GM12801 (cell line): ENCODE data around the gene ETS1.

Experiments
- TF ChIP-seq, protein P1 (sequence below): IDR thresholded peaks from one replicate; pipeline ENCODE4 v1.5.1; 2011; ENCODE audit warnings: control low read depth; ENCODE audit not compliant: insufficient read length; ENCODE audit errors: extremely low read depth

The ETS1 gene

GRCh38 chr11:128528294-128528693, 59.1 kb downstream of the ETS1 start:
- TF ChIP-seq, protein P1, sequence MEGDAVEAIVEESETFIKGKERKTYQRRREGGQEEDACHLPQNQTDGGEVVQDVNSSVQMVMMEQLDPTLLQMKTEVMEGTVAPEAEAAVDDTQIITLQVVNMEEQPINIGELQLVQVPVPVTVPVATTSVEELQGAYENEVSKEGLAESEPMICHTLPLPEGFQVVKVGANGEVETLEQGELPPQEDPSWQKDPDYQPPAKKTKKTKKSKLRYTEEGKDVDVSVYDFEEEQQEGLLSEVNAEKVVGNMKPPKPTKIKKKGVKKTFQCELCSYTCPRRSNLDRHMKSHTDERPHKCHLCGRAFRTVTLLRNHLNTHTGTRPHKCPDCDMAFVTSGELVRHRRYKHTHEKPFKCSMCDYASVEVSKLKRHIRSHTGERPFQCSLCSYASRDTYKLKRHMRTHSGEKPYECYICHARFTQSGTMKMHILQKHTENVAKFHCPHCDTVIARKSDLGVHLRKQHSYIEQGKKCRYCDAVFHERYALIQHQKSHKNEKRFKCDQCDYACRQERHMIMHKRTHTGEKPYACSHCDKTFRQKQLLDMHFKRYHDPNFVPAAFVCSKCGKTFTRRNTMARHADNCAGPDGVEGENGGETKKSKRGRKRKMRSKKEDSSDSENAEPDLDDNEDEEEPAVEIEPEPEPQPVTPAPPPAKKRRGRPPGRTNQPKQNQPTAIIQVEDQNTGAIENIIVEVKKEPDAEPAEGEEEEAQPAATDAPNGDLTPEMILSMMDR, result no peak

- TF ChIP-seq, protein P1, result no peak
Observed at GRCh38 chr11:128527046-128527445, 60.3 kb downstream of the ETS1 start.

- TF ChIP-seq, protein P1, result no peak
Observed at GRCh38 chr11:128525411-128526243, 61.7 kb downstream of the ETS1 start.

DNA sequence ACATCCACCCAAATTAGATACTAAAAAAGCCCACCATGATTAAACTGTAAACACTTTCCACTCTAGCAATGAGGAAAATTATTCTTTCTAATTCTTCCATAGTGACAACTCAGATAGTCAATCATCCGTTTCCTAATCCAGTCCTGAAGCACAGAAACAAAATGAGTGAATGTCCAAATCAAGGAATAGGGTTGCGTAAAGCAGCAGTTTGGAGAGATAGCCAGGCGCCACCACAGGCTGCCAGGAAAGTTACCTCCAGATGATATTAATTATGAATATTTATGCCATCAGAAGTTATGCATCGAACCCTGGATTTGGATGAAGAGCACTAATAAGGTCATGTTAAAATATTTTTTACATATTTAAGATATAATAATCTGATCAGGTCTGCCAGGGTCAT, 63.2 kb downstream of the ETS1 start:
- TF ChIP-seq, protein P1, result no peak

GRCh38 chr11:128523641-128524040, 63.7 kb downstream of the ETS1 start:
- TF ChIP-seq, protein P1, result no peak

DNA sequence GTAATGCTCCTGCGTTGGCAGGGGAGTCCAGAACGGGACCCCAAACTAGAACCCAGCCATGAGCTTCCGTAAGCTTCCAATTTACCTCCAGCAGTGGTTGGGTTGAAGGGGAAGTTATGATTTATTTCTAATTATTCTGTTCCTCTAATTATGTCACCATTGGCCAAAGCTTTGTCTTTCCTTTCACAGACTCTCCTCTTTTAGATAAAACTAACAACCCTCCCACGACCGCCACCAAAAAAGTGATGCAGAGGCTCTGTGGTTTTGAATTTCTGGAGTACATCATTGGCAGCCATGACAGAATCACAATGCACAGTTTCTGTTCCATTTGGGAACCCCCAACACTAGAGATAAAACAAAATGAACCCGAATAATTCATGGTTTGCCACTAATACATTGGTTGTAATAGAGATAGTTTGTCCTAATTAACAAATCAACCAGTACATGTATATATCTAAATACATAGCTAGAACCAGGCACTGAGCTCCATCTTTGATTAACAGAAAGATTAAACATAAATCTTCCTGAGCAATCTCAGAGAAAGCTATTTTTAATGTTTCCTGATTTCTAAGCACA, 64.3 kb downstream of the ETS1 start:
- TF ChIP-seq, protein P1, result no peak

DNA sequence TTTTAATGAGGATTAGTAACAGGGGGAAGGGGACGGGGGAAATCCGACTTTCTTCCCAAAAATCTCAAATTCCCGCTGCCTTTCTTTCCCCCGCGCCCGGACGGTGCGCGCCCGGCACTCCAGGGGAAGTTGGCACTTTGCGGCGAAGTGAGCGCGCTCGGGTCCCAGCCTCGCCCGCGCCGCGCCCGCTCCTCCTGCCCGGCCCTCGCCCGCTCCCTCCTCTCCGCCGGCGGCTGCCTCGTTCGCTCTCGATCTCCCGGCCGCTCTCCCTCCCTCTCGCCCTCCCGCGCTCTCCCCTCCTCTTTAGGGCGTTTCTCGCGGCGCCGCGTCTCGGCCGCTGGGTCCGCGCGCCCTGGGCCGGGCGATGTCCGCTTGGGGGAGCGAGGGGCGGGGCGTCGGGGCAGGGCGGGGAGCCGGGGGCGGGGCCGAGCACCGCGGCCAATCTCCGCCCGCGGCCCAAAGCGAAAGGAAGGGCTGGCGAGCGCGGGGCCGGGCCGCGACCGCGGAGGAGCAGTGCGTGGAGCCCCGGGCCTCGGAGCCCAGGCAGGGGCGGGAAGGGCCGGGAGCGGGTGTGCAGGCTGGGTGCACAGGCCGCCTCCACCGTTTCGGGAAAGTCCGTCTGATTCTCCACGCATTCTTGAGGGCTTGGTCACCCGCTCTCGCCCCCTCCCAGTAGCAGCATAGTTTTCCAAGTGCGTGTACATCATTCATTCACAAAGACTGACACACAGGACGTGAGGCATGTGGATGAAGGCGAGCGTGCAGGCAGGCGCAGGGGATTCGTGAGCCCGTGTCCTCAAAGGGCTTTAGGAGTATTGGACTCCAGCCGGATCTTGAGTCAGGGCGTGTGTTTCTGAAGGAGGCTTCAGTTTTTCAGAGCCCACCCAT, 65.1 kb downstream of the ETS1 start:
- TF ChIP-seq, protein P1, result no peak
